ENCODE results near the gene ICAM3.
A peak's percentile ranks its signal among the peaks of the same experiment; 100 is the strongest.
"Not testable (repeated sequence)": the region's sequence is repeated elsewhere in the genome, so short reads cannot be mapped to it uniquely, and the experiment has no call there.

Gene ICAM3

DNA sequence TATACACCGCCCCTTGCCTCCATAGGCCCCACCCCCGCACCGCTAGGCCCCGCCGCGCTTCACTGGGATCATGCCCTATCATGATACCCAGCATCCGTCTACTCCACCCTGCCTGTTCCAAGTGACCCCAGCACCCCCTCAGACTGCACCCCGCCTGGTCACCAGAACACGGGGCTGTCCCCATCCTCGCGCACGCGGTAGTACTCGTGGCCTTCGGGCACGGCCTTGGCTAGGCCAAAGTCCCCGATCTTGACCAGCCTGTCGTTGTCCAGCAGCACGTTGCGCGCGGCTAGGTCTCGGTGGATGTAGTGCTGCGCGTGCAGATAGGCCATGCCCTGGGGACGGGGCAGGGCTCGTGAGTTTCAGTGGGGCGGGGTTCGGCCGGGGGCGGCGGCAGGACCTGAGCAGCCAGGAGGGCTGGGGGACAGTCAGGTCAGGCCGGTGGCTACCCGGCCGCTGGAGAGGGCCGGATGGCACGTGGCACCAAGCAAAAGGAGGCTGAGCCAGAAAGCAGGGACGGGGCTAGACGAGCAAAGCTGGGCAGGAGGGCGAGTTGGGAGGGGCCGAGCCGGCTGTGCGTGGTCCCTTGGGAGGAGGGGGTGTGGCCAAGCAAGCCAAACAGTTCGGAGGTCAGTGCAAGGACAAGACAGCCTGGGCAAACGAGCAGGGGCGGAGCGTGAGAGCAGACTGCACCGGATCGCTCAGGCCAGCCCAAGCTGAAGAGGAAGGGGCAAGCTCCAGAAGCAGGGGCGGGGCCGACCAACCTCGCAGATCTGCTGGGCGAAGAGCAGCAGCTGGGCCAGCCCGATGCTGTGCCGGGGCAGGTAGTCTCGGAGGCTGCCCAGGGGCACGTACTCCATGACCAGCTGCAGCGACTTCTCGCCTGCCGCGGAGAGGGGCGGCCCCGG is 13.6 kb upstream of the ICAM3 start:
- Histone ChIP-seq H3K27me3 (replicated peaks; ENCODE audit: control insufficient read depth, insufficient read depth, low read length, poor library complexity, severe bottlenecking) (no peaks in the 10 kb centered on the region), H3K36me3 (ENCODE audit: control insufficient read depth, insufficient read depth, low read length) (peaks cover 53% of the 10 kb centered on the region), H3K4me1 (ENCODE audit: control insufficient read depth, insufficient read depth, low read length, poor library complexity, severe bottlenecking) (no peaks in the 10 kb centered on the region)

DNA sequence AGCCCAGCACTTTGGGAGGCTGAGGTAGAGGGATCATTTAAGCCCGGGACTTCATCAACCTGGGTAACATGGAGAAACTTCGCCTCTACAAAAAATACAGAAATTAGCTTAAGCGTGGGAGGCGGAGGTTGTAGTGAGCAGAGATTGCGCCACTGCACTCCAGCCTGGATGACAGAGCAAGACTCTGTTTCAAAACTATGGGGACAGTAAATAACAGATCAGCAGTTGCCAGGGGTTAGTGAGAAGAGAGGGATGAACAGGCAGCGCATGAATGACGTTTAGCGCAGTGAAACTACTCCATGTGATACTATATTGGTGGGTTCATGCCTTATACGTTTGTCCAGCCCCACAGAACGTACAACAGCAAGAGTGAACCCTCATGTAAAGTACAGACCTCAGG is 7.1 kb upstream of the ICAM3 start:
- Histone ChIP-seq H3K27me3 (replicated peaks; ENCODE audit: control insufficient read depth, insufficient read depth, low read length, poor library complexity, severe bottlenecking) (no peaks in the 10 kb centered on the region), H3K9me3 (ENCODE audit: control insufficient read depth, low read length) (no peaks in the 10 kb centered on the region), H3K36me3 (ENCODE audit: control insufficient read depth, insufficient read depth, low read length) (peaks cover 6% of the 10 kb centered on the region), H3K4me3 (ENCODE audit: insufficient read depth, low read depth, low read length, poor library complexity, severe bottlenecking) (no peak overlapping the region), H3K4me1 (ENCODE audit: control insufficient read depth, insufficient read depth, low read length, poor library complexity, severe bottlenecking) (no peaks in the 10 kb centered on the region), H3K27ac (ENCODE audit: insufficient read depth, low read length, poor library complexity, severe bottlenecking) (no peak overlapping the region)
- DNase-seq: no peak

More for the DNA sequence above, 13.6 kb upstream of the ICAM3 start:
- Histone ChIP-seq H3K4me3 (ENCODE audit: insufficient read depth, low read depth, low read length, poor library complexity, severe bottlenecking) (no peak overlapping the region), H3K9me3 (ENCODE audit: control insufficient read depth, low read length) (no peaks in the 10 kb centered on the region), H3K27ac (ENCODE audit: insufficient read depth, low read length, poor library complexity, severe bottlenecking) (no peak overlapping the region)
- no peak for DNase-seq

DNA sequence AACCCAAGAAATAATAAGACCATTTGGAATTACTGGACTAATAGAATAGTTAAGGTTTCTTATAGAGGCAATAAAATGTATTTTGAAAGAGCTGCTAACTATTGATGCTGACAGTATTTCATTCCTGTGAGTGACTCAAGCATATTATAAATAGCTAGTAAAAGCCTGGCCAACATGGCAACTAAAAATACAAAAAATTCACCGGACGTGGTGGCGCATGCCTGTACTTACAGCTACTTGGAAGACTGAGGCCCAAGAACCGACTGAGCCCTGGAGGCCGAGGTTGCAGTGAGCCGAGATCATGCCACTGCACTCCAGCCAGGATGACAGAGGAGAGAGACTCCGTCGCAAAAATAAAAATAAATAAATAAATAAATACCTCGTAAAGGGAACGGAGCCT is 5.4 kb upstream of the ICAM3 start:
- H3K4me1 ChIP-seq (ENCODE audit: control insufficient read depth, insufficient read depth, low read length, poor library complexity, severe bottlenecking): peaks cover 4% of the 10 kb centered on the region

DNA sequence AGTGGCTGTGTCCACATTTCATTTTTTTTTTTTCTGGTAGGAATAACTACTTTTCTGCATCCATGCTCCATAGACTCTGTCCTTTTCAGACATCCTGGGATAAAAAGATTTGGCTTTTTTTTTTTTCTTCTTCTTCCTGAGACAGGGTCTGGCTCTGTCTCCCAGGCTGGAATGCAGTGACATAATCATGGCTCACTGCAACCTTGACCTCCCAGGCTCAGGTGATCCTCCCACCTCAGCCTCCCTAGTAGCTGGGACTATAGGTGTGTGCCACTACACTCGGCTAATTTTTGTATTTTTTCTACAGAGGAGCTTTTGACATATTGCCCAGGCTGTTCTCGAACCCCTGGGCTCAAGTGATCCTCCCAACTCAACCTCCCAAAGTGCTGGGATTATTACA is 4.1 kb upstream of the ICAM3 start:
- Histone ChIP-seq H3K4me3 (ENCODE audit: insufficient read depth, low read depth, low read length, poor library complexity, severe bottlenecking) (no peak overlapping the region), H3K27ac (ENCODE audit: insufficient read depth, low read length, poor library complexity, severe bottlenecking) (no peak overlapping the region), H3K27me3 (replicated peaks; ENCODE audit: control insufficient read depth, insufficient read depth, low read length, poor library complexity, severe bottlenecking) (no peaks in the 10 kb centered on the region), H3K9me3 (ENCODE audit: control insufficient read depth, low read length) (no peaks in the 10 kb centered on the region), H3K36me3 (ENCODE audit: control insufficient read depth, insufficient read depth, low read length) (no peaks in the 10 kb centered on the region), H3K4me1 (ENCODE audit: control insufficient read depth, insufficient read depth, low read length, poor library complexity, severe bottlenecking) (peaks cover 15% of the 10 kb centered on the region)
- DNase-seq: no peak

More for the DNA sequence above, 5.4 kb upstream of the ICAM3 start:
- no peaks in the 10 kb centered on the region for H3K36me3 ChIP-seq (ENCODE audit: control insufficient read depth, insufficient read depth, low read length)
- no peaks in the 10 kb centered on the region for H3K9me3 ChIP-seq (ENCODE audit: control insufficient read depth, low read length)
- no peak overlapping the region for H3K27ac ChIP-seq (ENCODE audit: insufficient read depth, low read length, poor library complexity, severe bottlenecking)
- H3K4me3 ChIP-seq (ENCODE audit: insufficient read depth, low read depth, low read length, poor library complexity, severe bottlenecking): no peak overlapping the region
- DNase-seq: no peak
- H3K27me3 ChIP-seq (replicated peaks; ENCODE audit: control insufficient read depth, insufficient read depth, low read length, poor library complexity, severe bottlenecking): no peaks in the 10 kb centered on the region

DNA sequence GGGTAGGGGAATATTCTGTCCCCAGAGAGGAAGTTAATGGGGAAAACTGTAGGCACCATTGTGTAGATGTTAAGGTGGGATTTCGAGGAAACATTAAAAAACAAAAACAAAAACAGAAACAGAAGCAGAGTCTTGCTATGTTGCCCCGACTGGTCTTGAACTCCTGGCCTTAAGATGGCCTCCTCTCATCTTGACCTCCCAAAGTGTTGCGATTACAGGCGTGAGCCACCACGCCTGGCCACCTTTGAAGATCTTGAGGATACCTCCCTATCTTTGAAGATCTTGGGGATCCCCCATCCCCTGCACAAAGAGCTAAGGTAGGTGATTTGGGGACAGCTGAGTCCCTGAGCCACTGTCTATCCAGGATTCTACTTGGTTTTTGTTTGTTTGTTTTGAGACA is 553 bp upstream of the ICAM3 start:
- peaks cover 14% of the 10 kb centered on the region for H3K36me3 ChIP-seq (ENCODE audit: control insufficient read depth, insufficient read depth, low read length)
- H3K4me1 ChIP-seq (ENCODE audit: control insufficient read depth, insufficient read depth, low read length, poor library complexity, severe bottlenecking): peaks cover 22% of the 10 kb centered on the region
- no peaks in the 10 kb centered on the region for H3K9me3 ChIP-seq (ENCODE audit: control insufficient read depth, low read length)
- H3K27me3 ChIP-seq (replicated peaks; ENCODE audit: control insufficient read depth, insufficient read depth, low read length, poor library complexity, severe bottlenecking): no peaks in the 10 kb centered on the region
- H3K27ac ChIP-seq (ENCODE audit: insufficient read depth, low read length, poor library complexity, severe bottlenecking): peak overlapping the region; percentile 71
- DNase-seq: no peak
- H3K4me3 ChIP-seq (ENCODE audit: insufficient read depth, low read depth, low read length, poor library complexity, severe bottlenecking): peak overlapping the region; percentile 85

DNA sequence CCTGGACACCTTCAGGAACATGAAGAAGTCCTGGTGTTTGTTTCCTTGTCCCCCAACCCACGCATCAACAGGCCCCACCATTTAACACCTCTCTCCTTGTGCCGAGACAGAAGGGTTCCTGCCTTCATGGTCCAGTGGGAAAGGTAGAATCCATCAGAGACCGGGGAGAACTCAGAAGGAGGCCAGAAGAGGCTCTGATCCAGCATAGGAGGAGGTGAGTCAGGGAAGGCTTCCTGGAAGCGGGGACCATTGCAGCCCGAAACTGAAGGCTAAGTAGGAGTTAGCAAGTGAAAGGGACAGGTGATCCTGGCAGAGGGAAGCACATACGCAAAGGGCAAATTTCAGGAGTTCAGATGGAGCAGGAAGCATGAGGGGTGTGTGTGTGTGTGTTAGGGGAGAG is 484 bp downstream of the ICAM3 start:
- H3K36me3 ChIP-seq (ENCODE audit: control insufficient read depth, insufficient read depth, low read length): peaks cover 20% of the 10 kb centered on the region
- H3K27me3 ChIP-seq (replicated peaks; ENCODE audit: control insufficient read depth, insufficient read depth, low read length, poor library complexity, severe bottlenecking): no peaks in the 10 kb centered on the region
- no peaks in the 10 kb centered on the region for H3K9me3 ChIP-seq (ENCODE audit: control insufficient read depth, low read length)
- DNase-seq: no peak
- H3K4me1 ChIP-seq (ENCODE audit: control insufficient read depth, insufficient read depth, low read length, poor library complexity, severe bottlenecking): peaks cover 24% of the 10 kb centered on the region
- peak overlapping the region; percentile 85 for H3K4me3 ChIP-seq (ENCODE audit: insufficient read depth, low read depth, low read length, poor library complexity, severe bottlenecking)
- peak overlapping the region; percentile 71 for H3K27ac ChIP-seq (ENCODE audit: insufficient read depth, low read length, poor library complexity, severe bottlenecking)

DNA sequence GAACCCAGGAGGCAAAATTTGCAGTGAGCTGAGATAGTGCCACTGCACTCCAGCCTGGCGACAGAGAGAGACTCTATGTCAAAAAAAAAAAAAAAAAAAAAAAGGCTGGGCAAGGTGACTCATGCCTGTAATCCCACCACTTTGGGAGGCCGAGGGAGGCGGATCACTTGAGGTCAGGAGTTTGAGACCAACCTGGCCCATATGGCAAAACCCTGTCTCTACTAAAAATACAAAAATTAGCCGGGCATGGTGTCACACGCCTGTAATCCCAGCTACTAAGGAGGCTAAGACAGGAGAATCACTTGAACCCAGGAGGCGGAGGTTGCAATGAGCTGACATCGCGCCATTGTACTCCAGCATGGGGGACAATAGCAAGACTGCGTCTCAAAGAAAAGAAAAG is 2.7 kb downstream of the ICAM3 start:
- Histone ChIP-seq H3K36me3 (ENCODE audit: control insufficient read depth, insufficient read depth, low read length) (peaks cover 20% of the 10 kb centered on the region), H3K4me1 (ENCODE audit: control insufficient read depth, insufficient read depth, low read length, poor library complexity, severe bottlenecking) (peaks cover 39% of the 10 kb centered on the region)
- H3K9me3 ChIP-seq (ENCODE audit: control insufficient read depth, low read length); DNase-seq; H3K27me3 ChIP-seq (replicated peaks; ENCODE audit: control insufficient read depth, insufficient read depth, low read length, poor library complexity, severe bottlenecking); H3K27ac ChIP-seq (ENCODE audit: insufficient read depth, low read length, poor library complexity, severe bottlenecking); H3K4me3 ChIP-seq (ENCODE audit: insufficient read depth, low read depth, low read length, poor library complexity, severe bottlenecking): not testable (repeated sequence)

DNA sequence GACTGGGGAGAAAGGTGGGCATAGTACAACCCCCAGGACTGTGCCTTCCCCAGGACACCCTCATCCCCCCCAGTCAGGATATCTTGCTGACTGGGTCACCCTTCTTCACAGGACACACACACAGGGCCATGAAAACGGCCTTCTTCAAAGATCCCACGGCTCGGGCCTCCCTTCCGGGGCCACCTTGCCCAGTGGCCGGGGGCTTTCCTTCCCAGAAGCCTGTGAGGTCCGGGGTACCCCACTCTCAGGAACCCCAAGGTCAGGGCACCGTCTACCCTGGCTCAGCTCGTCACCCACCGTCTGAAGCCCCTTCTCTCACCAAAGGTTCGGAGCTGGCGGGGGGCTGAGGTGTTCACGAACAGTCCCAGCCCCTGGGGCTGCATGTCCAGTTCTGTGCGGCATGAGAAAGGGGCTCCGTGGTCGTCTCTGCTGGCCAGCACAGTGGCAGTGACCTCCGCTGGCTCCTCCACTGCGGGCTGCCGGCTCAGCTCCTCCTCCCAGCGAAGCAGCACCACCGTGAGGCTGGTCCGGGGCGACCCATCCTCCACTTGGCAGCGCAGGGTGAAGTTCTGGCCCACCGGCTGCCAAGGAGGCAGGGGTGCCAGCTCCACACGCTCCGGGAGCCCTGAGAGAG is 4.0 kb downstream of the ICAM3 start:
- H3K4me1 ChIP-seq (ENCODE audit: control insufficient read depth, insufficient read depth, low read length, poor library complexity, severe bottlenecking): peaks cover 39% of the 10 kb centered on the region
- no peak for DNase-seq
- H3K27ac ChIP-seq (ENCODE audit: insufficient read depth, low read length, poor library complexity, severe bottlenecking): no peak overlapping the region
- H3K36me3 ChIP-seq (ENCODE audit: control insufficient read depth, insufficient read depth, low read length): peaks cover 22% of the 10 kb centered on the region
- H3K4me3 ChIP-seq (ENCODE audit: insufficient read depth, low read depth, low read length, poor library complexity, severe bottlenecking): no peak overlapping the region
- H3K27me3 ChIP-seq (replicated peaks; ENCODE audit: control insufficient read depth, insufficient read depth, low read length, poor library complexity, severe bottlenecking): no peaks in the 10 kb centered on the region
- no peaks in the 10 kb centered on the region for H3K9me3 ChIP-seq (ENCODE audit: control insufficient read depth, low read length)

DNA sequence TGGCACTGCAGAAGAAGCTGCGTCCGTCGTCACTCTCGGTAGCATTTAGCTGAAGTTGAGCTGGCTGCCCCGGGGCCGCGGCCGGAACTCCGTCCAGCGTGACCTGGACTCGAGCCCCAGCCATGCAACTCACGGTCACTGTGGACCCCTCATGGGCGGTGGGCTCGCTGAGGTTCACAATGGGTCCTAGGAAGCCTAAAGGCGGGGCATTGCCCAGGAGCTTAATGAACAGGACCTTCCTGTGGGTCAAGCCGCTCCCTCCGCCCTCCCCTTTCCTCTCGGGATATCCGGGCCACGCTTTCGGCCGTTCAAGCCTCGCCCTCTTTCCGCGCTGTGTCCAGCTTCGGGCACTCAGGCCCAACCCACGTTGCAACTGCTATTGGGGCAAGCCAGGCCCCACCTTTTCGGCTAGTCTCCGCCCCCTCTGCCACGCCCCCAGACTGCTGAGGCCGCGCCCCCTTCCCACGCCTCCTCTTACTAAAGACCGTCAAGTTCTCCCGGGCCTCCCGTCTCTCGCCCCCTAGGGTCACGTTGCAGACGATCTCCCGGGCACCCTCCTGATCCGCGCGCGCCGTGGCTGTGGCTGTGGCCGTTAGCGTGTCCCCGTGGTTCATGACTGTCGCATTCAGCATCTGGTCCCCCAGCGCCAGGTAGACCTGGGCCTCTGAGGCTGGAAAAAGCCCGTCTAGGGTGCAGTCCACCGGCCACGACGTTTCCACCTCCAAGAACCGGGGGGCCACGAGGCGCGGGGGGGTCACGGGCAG is 4.7 kb downstream of the ICAM3 start:
- no peak overlapping the region for H3K27ac ChIP-seq (ENCODE audit: insufficient read depth, low read length, poor library complexity, severe bottlenecking)
- H3K36me3 ChIP-seq (ENCODE audit: control insufficient read depth, insufficient read depth, low read length): peaks cover 29% of the 10 kb centered on the region
- peak in 1 of 3 donors; percentile 17 for DNase-seq
- H3K4me1 ChIP-seq (ENCODE audit: control insufficient read depth, insufficient read depth, low read length, poor library complexity, severe bottlenecking): peaks cover 35% of the 10 kb centered on the region
- no peaks in the 10 kb centered on the region for H3K27me3 ChIP-seq (replicated peaks; ENCODE audit: control insufficient read depth, insufficient read depth, low read length, poor library complexity, severe bottlenecking)
- H3K9me3 ChIP-seq (ENCODE audit: control insufficient read depth, low read length): no peaks in the 10 kb centered on the region
- H3K4me3 ChIP-seq (ENCODE audit: insufficient read depth, low read depth, low read length, poor library complexity, severe bottlenecking): no peak overlapping the region

Data from effector memory CD4-positive, alpha-beta T cell (primary cell).